ENCODE data around the gene OR10G2. TPM values are rescaled to one million over a fixed set of nuclear protein-coding genes. Genes with fewer than 3 reads are reported as not detected.
A peak's percentile ranks its signal among the peaks of the same experiment; 100 is the strongest.
"Not testable (repeated sequence)": the region's sequence is repeated elsewhere in the genome, so short reads cannot be mapped to it uniquely, and the experiment has no call there.

OR10G2 gene, protein sequence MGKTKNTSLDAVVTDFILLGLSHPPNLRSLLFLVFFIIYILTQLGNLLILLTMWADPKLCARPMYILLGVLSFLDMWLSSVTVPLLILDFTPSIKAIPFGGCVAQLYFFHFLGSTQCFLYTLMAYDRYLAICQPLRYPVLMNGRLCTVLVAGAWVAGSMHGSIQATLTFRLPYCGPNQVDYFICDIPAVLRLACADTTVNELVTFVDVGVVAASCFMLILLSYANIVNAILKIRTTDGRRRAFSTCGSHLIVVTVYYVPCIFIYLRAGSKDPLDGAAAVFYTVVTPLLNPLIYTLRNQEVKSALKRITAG
- total RNA-seq: not detected in 2 replicates
- polyA plus RNA-seq (2012): not detected

DNA sequence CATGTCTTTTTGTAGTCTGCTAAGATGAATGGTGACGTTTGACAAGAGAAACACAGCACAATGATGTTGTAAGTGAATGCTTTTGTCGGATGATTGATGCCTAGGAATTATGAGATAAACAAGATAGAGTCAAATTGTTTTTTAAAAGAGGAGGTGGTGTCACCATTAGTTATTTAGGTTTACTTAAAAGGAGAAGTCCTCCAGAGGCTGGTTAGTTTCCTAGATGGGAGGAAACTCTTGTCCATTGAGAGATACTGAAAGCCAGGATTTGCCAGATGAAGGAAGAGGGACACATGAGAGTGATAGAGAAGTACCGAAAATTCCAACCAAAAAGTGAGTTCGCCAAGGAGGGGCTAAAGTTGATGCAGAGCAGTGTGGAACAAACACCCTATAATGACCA lies at the start of gene OR10G2:
TSS of gene OR10G2 (minus strand) at position 101 of the 400 bp plus-strand sequence. CDS start at position 3, 98 bp downstream.
- DNase-seq (ENCODE audit: low read depth): no peak

DNA sequence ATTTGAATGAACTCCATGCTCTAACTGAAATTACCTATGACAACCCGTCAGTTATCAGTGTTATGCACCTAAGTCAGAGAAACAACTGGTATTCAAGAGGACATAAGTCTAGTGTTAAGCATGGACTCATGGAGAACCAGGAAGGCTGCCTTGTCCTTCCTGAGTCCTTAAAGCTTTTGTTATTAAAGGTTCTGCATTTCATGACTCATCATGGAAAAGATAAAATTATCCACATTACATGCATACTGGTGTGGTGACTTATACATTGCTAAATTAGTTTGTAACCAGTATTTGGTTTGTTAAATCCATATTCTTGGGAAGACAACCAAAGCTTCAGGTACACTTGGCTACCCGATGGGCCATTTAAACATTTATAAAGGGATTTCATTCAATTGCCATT lies 45.3 kb upstream of the OR10G2 start:
- DNase-seq (ENCODE audit: low read depth): peak; percentile 4

DNA sequence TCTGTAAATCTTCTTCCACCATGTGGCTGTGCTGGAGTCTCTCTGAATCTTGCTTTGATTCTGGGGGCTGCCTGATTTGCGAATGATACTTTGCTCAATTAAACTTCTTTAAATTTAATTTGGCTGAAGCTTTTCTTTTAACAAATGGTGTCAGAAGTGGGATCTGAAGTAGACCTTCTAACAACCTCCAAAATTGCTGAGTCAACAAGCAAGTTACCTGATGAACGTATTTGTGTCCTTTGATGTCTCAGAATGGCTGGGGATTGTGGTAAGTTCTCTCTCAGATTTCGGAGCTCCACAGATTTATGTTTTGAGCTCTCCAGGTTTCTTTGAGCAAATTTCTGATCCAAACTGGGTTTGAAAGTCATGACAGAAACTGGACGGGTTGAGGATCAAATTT lies 40.8 kb upstream of the OR10G2 start:
- no peak for DNase-seq (ENCODE audit: low read depth)

DNA sequence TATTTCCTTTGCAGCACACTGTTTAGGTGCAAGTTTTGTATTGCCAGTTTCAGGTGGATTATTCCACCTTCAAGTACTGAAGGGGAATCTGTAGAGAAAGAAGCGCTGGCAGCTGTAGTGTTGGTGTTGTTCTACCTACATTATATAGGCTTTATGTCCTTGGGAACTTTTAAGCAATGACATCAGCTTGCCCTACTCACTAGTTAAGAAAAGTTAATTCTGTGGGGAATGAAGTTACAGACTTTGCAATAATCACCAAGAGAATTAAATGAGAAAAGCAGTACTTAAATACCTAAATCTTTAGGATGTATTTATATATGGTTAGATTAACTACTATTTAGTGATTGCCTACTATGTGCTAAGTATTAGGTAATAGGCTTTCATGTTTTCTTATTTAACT lies 39.0 kb upstream of the OR10G2 start, which contains the start of gene OR4E1:
TSS of gene OR4E1 (minus strand) at position 101 of the 400 bp plus-strand sequence. CDS start 2,883 bp downstream, outside the sequence.
- no peak for DNase-seq (ENCODE audit: low read depth)

DNA sequence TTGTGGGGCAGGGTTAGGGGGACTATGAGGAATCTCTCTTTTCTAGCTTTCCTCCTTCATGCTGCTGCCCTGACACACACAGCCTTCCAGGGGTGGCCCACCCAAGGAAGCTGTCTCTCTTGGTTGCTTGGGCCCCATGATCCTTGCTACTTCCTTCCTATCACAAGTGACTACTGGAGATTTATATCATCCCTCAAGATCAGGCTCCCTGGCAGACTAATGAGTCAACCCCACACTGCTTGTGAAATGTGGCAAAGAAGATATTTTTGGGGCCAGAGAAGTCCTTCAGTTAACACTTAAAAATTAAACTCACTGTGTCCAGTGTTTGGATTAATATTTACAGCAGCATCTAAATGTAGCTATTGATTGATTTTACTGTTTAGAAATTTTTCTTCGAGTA lies 37.4 kb upstream of the OR10G2 start:
- DNase-seq (ENCODE audit: low read depth): no peak

DNA sequence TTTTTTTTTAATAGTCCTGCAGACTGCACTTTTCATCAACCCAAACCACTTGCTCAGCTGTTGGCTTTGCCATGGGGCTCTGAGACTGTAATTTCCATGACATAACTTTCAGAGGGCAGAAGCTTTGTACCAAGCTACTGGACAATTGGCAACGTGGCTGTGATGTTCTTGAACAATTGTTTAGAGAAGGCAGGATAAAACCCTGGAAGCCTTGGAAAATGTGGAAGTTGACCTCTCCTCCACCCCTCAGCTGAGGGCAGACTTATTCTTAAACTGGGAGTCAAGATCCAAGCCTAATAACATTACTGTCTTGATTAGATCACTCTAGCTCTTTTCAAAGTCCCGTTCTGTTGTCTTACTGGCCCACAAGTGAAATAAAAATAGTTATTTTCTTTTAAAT lies 36.6 kb upstream of the OR10G2 start:
- peak; percentile 31 for DNase-seq (ENCODE audit: low read depth)

DNA sequence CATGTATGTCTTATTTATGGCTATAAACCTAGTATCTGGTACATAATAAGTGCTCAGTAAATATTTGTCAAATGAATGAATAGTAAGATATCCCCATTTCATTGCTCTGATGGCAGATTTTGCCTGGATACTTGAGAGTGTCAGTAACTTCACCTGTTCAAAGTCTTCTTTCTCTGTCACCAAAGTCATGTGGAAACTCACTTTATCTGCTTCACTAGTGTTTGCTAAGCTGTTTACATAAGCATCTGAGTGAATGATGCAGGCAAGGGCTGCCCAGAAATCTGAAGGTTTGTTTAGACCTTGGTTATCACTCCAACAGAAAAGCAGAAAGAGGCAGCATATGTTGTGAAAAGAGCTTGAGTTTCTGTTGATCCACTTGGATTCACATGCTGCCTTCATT lies 34.5 kb upstream of the OR10G2 start:
- DNase-seq (ENCODE audit: low read depth): no peak

DNA sequence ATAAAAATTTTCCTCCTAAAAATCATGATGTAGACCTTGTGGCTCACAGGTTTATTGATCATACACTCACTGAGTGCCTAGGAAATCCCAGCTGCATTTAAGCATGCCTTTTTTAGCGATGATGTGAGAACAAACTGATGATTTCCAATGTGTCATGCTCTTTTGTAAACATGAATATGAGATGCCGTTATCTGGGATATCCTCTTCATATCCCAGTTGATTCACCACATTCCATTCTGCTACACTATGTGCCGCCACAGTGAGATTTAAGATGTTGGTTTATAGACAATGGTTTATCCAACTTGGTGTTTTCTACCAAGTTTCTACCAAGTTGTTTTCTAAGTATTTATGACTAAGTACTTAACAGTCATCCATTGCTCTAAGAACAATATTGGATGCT lies 33.6 kb upstream of the OR10G2 start:
- DNase-seq (ENCODE audit: low read depth): peak; percentile 38

DNA sequence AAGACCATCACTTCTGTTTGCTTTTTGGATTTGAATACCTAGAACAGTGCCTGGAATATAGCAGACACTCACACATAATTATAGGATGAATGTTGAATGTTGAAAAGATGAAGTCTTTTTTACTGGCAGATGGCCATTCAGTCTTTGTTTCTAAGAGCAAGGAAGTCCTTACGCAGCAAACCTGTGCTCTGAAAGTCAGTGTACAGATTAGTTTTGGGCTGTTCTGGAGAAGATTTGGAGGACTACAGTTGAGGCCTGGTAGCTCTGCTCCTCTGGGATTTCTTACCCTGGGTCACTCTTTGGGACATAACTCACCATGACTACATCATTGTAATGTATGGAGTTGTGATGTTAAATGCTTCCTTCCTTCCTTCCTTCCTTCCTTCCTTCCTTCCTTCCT lies 22.2 kb upstream of the OR10G2 start:
- DNase-seq (ENCODE audit: low read depth): no peak

DNA sequence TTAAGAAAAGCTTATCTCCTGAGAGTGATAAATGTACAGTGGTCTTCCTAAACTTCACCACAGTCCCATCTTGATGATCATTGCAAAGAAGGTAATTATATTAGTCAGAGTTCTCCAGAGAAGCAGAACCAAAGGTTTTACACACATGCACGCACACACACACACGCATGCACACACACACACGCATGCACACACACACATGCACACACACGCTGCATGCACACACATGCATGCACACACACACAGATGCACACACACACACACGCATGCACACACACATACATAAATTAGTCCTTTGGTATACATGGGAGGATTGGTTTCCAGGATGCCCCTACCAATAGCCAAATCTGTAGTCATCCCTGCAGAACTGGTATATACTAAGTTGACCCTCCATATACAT lies 19.5 kb upstream of the OR10G2 start:
- no peak for DNase-seq (ENCODE audit: low read depth)

DNA sequence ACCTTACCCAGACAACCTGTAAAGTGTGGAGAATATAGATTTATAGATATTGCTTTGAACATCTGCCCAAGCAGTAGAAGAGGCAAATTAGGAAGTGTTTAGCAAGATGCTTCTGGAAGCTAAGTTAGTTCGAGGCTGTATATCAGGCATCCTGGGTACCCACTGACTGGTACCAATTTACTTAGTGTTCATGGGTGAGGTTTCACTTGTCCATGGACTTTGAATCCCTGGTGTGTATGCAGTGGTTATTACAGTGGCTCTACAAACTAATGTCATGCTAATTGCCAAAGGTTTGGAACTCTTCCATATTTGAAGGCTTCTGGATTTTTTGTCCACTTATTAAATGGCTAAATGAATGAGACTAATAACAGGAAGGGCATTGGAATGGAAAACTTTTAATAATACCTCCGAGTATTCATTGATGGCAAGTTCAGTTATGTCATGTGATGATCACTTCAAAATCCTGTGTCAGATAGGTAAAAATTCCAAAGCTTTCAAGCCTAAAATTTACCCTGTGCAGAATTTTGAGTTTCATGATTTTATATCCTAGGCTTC lies 18.7 kb upstream of the OR10G2 start, which contains the start of gene OR4E2:
TSS of gene OR4E2 (plus strand) at position 505 of the 555 bp plus-strand sequence. CDS start 11,248 bp downstream, outside the sequence.
- DNase-seq (ENCODE audit: low read depth): no peak

DNA sequence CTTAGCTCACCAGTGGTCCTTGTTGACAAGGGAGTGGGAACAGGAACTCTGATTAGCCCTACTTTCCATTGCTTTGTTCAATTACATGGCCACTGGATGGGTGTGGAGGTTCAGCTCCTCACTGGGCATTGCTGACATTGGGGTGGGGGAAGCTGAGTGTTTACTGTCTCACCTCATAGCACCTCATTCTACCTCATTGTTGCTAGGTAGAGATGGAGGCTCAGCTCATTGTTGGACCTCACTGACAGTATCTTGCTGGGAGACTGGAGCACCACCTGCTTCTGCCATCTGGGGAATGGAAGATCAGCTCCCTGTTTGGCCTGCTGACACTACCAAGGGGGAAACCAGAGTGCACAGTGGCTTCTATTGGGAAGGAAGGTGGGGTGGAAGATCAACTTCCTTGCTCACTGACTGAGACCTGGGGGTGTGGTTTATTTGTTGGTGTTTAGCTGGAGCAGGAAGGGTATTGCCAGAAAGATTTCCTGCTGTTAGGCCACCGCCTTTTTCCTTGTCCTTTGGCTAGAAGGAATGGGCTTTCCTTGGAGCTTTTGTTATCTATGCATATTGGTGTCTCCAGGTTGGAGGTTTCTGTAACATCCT lies 17.6 kb upstream of the OR10G2 start:
- DNase-seq (ENCODE audit: low read depth): no peak

DNA sequence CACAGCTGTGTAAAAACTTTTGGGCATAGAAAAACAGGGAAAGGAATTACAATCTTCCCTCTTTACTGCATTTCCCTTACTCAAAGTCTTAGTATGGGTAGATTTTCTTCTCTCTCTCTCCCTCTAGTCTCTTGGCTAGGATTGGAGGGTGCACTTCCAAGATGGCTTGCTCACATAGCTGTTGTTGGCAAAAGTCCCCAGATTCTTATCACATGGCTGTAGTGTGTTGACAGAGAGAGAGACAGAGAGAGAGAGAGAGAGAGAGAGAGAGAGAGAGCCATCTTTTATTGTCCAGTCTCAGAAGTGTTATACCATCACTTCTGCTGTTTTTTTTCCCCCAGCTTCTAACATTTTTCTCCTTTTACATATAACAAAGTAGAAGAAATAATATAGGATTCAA lies 12.6 kb upstream of the OR10G2 start:
- DNase-seq (ENCODE audit: low read depth): no peak

DNA sequence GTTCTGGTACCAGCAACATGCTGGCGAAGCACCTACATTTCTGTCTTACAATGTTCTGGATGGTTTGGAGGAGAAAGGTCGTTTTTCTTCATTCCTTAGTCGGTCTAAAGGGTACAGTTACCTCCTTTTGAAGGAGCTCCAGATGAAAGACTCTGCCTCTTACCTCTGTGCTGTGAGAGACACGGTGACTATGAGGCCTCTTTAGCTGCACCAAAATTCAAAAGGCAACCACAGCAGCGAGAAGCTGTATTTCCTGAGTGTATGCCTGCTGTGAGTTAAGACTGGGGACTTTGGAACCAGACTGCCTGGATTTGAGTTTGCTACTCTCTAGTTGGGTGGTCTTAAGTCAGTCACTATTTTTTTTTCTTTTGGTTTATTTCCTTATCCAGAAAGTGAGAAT lies 8.7 kb upstream of the OR10G2 start:
- DNase-seq (ENCODE audit: low read depth): no peak

DNA sequence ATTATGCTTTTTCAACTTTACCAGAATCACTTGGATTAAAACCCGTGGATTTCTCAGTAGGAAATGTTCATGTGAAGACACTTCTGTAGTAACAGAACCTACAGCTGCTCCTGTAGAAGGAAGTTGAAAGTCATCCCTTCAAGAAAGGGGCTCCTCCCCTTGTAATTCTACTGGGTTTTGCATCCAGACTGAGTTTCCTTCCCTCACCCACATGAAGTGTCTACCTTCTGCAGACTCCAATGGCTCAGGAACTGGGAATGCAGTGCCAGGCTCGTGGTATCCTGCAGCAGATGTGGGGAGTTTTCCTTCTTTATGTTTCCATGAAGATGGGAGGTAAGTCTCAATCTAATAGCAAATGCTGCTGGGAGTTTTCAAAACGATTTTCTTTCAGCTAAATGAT lies 7.9 kb upstream of the OR10G2 start:
- DNase-seq (ENCODE audit: low read depth): no peak

DNA sequence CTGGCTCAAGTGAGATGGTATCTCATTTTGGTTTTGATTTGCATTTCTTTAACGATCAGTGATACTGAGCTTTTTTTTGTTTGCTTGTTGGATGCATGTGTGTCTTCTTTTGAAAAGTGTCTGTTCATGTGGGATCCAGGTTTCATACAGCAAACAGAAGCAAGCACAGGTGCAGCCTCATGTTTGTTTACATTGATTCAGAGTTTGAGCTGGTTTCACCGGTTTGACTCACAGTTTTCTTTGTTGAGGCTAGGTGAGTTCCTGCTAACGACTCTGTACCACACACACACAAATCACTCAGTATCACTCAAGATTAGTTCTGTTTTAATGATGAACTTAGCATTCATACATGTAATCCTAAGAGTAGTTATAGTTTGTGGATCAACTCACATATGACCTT lies 3.7 kb downstream of the OR10G2 start:
- no peak for DNase-seq (ENCODE audit: low read depth)

DNA sequence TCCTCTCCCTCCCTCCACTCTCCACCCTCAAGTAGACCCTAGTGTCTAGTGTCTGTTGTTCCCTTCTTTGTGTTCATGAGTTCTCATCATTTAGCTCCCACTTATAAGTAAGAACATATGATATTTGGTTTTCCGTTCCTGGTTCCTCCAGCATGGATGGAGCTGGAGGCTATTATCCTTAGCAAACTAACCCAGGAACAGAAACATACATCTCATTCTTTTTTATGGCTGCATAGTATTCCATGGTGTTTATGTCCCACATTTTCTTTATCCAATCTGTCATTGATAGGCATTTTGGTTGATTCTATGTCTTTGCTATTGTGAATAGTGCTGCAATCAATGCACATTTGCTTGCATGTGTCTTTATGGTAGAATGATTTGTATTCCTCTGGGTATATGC lies 4.2 kb downstream of the OR10G2 start:
- DNase-seq (ENCODE audit: low read depth): not testable (repeated sequence)

DNA sequence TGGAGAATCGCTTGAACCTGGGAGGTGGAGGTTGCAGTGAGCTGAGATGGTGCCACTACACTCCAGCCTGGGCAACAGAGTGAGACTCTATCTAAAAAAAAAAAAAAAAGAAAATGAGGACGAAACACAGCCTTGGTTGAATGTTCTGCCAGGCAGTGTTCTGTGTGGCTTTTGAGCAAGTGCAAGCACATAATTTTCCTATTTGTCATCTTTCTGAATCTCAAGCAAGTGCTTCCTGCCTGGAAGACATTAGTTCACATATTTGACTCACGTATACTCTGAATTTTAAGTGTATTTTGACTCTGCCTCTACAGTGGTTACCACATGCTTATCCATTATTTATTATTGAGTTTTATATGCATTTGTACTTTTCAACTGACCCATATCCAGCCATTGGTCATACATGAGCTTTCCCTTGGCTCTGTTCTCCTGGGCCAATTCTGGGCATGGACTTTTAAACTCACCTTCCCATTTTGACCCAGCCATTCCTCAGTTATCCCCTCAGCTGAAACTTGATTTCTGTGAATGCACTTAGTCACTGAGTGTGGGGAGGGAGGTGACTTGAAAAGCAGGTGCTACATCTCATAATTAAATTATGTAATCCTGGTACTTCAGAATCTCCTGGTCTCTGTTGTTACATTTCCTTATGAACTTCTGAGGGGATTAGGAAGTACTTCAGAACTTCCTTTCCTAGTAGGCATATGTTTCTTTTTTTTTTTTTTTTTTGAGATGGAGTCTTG lies 8.1 kb downstream of the OR10G2 start:
- DNase-seq (ENCODE audit: low read depth): no peak

DNA sequence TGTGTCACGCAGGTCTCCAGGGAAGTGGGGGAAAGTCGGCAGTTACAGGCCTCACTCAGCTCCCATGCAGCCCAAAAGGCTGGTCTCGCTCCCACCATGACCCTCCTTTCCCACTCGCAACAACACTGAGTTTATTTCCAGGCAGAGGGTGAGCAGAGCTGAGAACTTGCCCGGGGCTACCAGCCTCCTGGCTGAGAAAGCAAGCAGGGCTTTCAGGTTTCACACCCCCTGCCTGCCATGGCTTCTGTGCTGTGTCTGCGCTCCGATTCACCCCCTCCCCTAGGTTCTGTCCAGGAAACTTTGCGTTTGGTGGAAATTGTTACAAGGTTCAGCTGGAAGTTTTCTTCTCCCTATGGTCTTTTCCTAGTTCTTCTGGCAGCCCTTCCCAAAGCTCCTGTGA lies 17.1 kb downstream of the OR10G2 start:
- no peak for DNase-seq (ENCODE audit: low read depth)

DNA sequence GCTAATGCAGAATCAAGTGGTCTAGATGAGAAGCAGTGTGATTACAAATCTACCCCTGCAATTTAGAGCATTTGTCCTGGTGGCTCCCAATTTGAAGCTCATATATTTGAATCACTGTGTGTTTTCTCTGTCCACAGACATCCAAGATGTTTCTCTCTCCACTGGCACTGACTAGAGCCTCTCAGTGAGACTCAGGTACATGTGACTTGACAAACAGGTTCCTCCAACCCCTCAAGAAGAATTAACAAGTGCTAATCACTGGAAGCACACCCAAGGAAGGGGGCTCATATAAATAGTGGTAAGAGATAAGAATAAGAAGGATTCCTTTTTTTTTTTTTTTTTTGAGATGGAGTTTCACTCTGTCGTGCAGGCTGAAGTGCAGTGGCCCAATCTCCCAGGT lies 20.5 kb downstream of the OR10G2 start:
- DNase-seq (ENCODE audit: low read depth): no peak

DNA sequence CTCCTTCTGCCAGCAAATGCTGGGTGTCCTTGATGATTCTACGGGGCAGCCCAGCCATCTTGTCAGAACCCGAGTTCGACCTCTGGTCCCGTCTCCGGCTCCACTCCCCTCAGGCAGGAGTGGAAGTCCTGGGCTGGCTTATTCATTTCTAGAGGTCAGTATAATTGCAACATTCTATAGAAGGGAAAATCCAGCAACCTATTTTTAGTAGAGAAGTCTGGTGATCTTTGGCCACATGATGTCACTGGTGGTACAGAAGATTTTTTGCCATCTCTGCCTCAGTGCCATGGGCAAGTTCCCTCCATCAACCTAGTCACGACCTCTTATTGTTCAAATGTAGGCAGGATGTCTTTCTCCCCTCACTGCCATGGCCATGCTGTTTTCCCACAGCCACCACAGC lies 22.4 kb downstream of the OR10G2 start:
- DNase-seq (ENCODE audit: low read depth): no peak

DNA sequence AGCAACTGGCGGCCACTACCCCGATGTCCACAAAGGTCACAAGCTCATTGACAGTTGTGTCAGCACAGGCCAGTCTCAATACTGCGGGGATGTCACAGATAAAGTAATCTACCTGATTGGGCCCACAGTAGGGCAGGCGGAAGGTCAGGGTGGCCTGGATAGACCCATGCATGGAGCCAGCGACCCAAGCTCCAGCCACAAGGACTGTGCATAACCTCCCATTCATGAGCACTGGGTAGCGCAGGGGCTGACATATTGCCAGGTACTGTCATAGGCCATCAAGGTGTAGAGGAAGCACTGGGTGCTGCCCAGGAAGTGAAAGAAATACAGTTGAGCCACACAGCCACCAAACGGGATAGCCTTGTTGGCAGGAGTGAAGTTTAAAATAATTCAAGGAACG lies 32.6 kb downstream of the OR10G2 start:
- DNase-seq (ENCODE audit: low read depth): not testable (repeated sequence)

Data from myocyte (in vitro differentiated cells).